Activated naive CD8-positive, alpha-beta T cell treated with anti-CD3 and anti-CD28 coated beads, Interleukin-2, amount 50 U/mL, for 24 hours (primary cell): ENCODE measurements around the gene VPS13D.
A peak's percentile ranks its signal among the peaks of the same experiment; 100 is the strongest.
"Not testable (repeated sequence)": the region's sequence is repeated elsewhere in the genome, so short reads cannot be mapped to it uniquely, and the experiment has no call there.

Experiments used
- ATAC-seq: fragments of 150-1000 bp; cut with Tn5 transposase; one replicate; pipeline ENCODE4 v1.10.0; 2021
- DNase-seq: peaks from one replicate; pipeline ENCODE4 v3.0.0; 2021
- H3K27ac Mint-ChIP-seq: one replicate; pipeline ENCODE4 v1.8.0; 2021; ENCODE audit warnings: mild to moderate bottlenecking, mixed read lengths
- H3K27me3 Mint-ChIP-seq: one replicate; pipeline ENCODE4 v1.8.0; 2021; ENCODE audit warnings: mixed read lengths
- H3K36me3 Mint-ChIP-seq: one replicate; pipeline ENCODE4 v1.8.0; 2021; ENCODE audit warnings: low read depth, mixed read lengths
- H3K4me1 Mint-ChIP-seq: one replicate; pipeline ENCODE4 v1.8.0; 2021; ENCODE audit warnings: mixed read lengths
- H3K4me3 Mint-ChIP-seq: one replicate; pipeline ENCODE4 v1.8.0; 2021; ENCODE audit warnings: mild to moderate bottlenecking, moderate library complexity, mixed read lengths
- H3K9me3 Mint-ChIP-seq: one replicate; pipeline ENCODE4 v1.8.0; 2021; ENCODE audit warnings: mixed read lengths

Gene VPS13D

GRCh38 chr1:12204754-12205658, 24.8 kb upstream of the VPS13D start:
- Mint-ChIP-seq H3K9me3 (no peaks in the 10 kb centered on the region), H3K36me3 (peaks cover 67% of the 10 kb centered on the region), H3K4me3 (peak overlapping the region; percentile 55), H3K27ac (peak overlapping the region; percentile 91), H3K4me1 (peaks cover 85% of the 10 kb centered on the region), H3K27me3 (no peaks in the 10 kb centered on the region)
- ATAC-seq (no peak), DNase-seq (no peak)

- no peak for DNase-seq
- Mint-ChIP-seq H3K4me1 (peaks cover 81% of the 10 kb centered on the region), H3K4me3 (no peak overlapping the region), H3K27ac (peak overlapping the region; percentile 74), H3K9me3 (no peaks in the 10 kb centered on the region), H3K36me3 (peaks cover 66% of the 10 kb centered on the region), H3K27me3 (no peaks in the 10 kb centered on the region)
- ATAC-seq, result no peak
Measured at GRCh38 chr1:12206238-12206637, 23.6 kb upstream of the VPS13D start.

- H3K27ac Mint-ChIP-seq, result peak overlapping the region; percentile 74
- no peaks in the 10 kb centered on the region for H3K27me3 Mint-ChIP-seq
- peaks cover 74% of the 10 kb centered on the region for H3K4me1 Mint-ChIP-seq
- DNase-seq (no peak), ATAC-seq (no peak)
- H3K4me3 Mint-ChIP-seq, result no peak overlapping the region
- H3K36me3 Mint-ChIP-seq, result peaks cover 60% of the 10 kb centered on the region
- no peaks in the 10 kb centered on the region for H3K9me3 Mint-ChIP-seq
Measured at GRCh38 chr1:12206792-12207424, 22.9 kb upstream of the VPS13D start.

- H3K27me3 Mint-ChIP-seq, result no peaks in the 10 kb centered on the region
- ATAC-seq (no peak), DNase-seq (no peak)
- H3K27ac Mint-ChIP-seq, result peak overlapping the region; percentile 67
- H3K4me3 Mint-ChIP-seq, result no peak overlapping the region
- H3K36me3 Mint-ChIP-seq, result peaks cover 48% of the 10 kb centered on the region
- H3K9me3 Mint-ChIP-seq, result no peaks in the 10 kb centered on the region
- peaks cover 62% of the 10 kb centered on the region for H3K4me1 Mint-ChIP-seq
Measured at GRCh38 chr1:12208271-12208670, 21.6 kb upstream of the VPS13D start.

GRCh38 chr1:12208764-12209494, 20.9 kb upstream of the VPS13D start:
- peaks cover 41% of the 10 kb centered on the region for H3K36me3 Mint-ChIP-seq
- no peak overlapping the region for H3K4me3 Mint-ChIP-seq

GRCh38 chr1:12209495-12209832, 20.4 kb upstream of the VPS13D start:
- no peak for DNase-seq
- peaks cover 50% of the 10 kb centered on the region for H3K4me1 Mint-ChIP-seq
- H3K27me3 Mint-ChIP-seq, result no peaks in the 10 kb centered on the region
- ATAC-seq, result no peak
- peaks cover 37% of the 10 kb centered on the region for H3K36me3 Mint-ChIP-seq
- no peaks in the 10 kb centered on the region for H3K9me3 Mint-ChIP-seq
- peak overlapping the region; percentile 67 for H3K27ac Mint-ChIP-seq
- no peak overlapping the region for H3K4me3 Mint-ChIP-seq

More at GRCh38 chr1:12208764-12209494, 20.9 kb upstream of the VPS13D start:
- DNase-seq (peak; percentile 89), ATAC-seq (peak; percentile 53)
- Mint-ChIP-seq H3K27ac (peak overlapping the region; percentile 67), H3K9me3 (no peaks in the 10 kb centered on the region), H3K27me3 (no peaks in the 10 kb centered on the region), H3K4me1 (peaks cover 55% of the 10 kb centered on the region)

- DNase-seq (no peak), ATAC-seq (no peak)
- no peaks in the 10 kb centered on the region for H3K9me3 Mint-ChIP-seq
- H3K4me1 Mint-ChIP-seq, result peaks cover 6% of the 10 kb centered on the region
- no peak overlapping the region for H3K27ac Mint-ChIP-seq
- no peaks in the 10 kb centered on the region for H3K36me3 Mint-ChIP-seq
- no peak overlapping the region for H3K4me3 Mint-ChIP-seq
- no peaks in the 10 kb centered on the region for H3K27me3 Mint-ChIP-seq
Measured at GRCh38 chr1:12215118-12215961, 14.5 kb upstream of the VPS13D start.

GRCh38 chr1:12219800-12220199, 10.0 kb upstream of the VPS13D start:
- peaks cover 13% of the 10 kb centered on the region for H3K9me3 Mint-ChIP-seq
- peaks cover 4% of the 10 kb centered on the region for H3K27me3 Mint-ChIP-seq
- no peaks in the 10 kb centered on the region for H3K4me1 Mint-ChIP-seq
- no peak for DNase-seq
- H3K27ac Mint-ChIP-seq, result no peak overlapping the region
- no peak overlapping the region for H3K4me3 Mint-ChIP-seq
- peaks cover 2% of the 10 kb centered on the region for H3K36me3 Mint-ChIP-seq
- no peak for ATAC-seq

- no peak for DNase-seq
- H3K4me3 Mint-ChIP-seq, result no peak overlapping the region
- no peak overlapping the region for H3K27ac Mint-ChIP-seq
- H3K9me3 Mint-ChIP-seq, result peaks cover 13% of the 10 kb centered on the region
- peaks cover 2% of the 10 kb centered on the region for H3K36me3 Mint-ChIP-seq
- ATAC-seq, result no peak
- peaks cover 4% of the 10 kb centered on the region for H3K27me3 Mint-ChIP-seq
- H3K4me1 Mint-ChIP-seq, result no peaks in the 10 kb centered on the region
Measured at GRCh38 chr1:12220890-12221289, 8.9 kb upstream of the VPS13D start.

- H3K4me3 Mint-ChIP-seq, ATAC-seq, H3K27me3 Mint-ChIP-seq, DNase-seq, H3K36me3 Mint-ChIP-seq, H3K4me1 Mint-ChIP-seq, H3K27ac Mint-ChIP-seq: not testable (repeated sequence)
- H3K9me3 Mint-ChIP-seq, result peaks cover 13% of the 10 kb centered on the region
Measured at GRCh38 chr1:12222700-12223099, 7.1 kb upstream of the VPS13D start.

- H3K36me3 Mint-ChIP-seq, H3K27me3 Mint-ChIP-seq, H3K27ac Mint-ChIP-seq, ATAC-seq, H3K4me3 Mint-ChIP-seq, DNase-seq, H3K4me1 Mint-ChIP-seq: not testable (repeated sequence)
- peaks cover 13% of the 10 kb centered on the region for H3K9me3 Mint-ChIP-seq
Measured at GRCh38 chr1:12224092-12224491, 5.7 kb upstream of the VPS13D start.

GRCh38 chr1:12228979-12229378, 851 bp upstream of the VPS13D start:
- Mint-ChIP-seq H3K36me3 (peaks cover 3% of the 10 kb centered on the region), H3K27me3 (peaks cover 2% of the 10 kb centered on the region), H3K9me3 (no peaks in the 10 kb centered on the region), H3K4me1 (peaks cover 15% of the 10 kb centered on the region), H3K27ac (no peak overlapping the region), H3K4me3 (peak overlapping the region; percentile 52)
- ATAC-seq (no peak), DNase-seq (no peak)

- H3K27ac Mint-ChIP-seq, result no peak overlapping the region
- H3K36me3 Mint-ChIP-seq, result peaks cover 3% of the 10 kb centered on the region
- H3K9me3 Mint-ChIP-seq, result no peaks in the 10 kb centered on the region
- DNase-seq (no peak), ATAC-seq (no peak)
- no peaks in the 10 kb centered on the region for H3K27me3 Mint-ChIP-seq
- H3K4me1 Mint-ChIP-seq, result peaks cover 15% of the 10 kb centered on the region
- H3K4me3 Mint-ChIP-seq, result peak overlapping the region; percentile 52
Measured at GRCh38 chr1:12229386-12229834, 420 bp upstream of the VPS13D start.
